Astrocyte (in vitro differentiated cells and primary cell): ENCODE data around the gene CYP27B1.

Experiments
- EZH2 ChIP-seq: IDR thresholded peaks from 2 replicates; pipeline ENCODE4 v1.6.1; 2012; ENCODE audit warnings: mild to moderate bottlenecking, low read length, inconsistent platforms; ENCODE audit not compliant: insufficient read depth
- TF ChIP-seq, protein P1 (sequence below): IDR thresholded peaks from 2 replicates; pipeline ENCODE4 v1.5.1; 2011; ENCODE audit warnings: low read depth, mild to moderate bottlenecking, inconsistent platforms, low read length, moderate library complexity; ENCODE audit not compliant: insufficient read depth

DNA sequence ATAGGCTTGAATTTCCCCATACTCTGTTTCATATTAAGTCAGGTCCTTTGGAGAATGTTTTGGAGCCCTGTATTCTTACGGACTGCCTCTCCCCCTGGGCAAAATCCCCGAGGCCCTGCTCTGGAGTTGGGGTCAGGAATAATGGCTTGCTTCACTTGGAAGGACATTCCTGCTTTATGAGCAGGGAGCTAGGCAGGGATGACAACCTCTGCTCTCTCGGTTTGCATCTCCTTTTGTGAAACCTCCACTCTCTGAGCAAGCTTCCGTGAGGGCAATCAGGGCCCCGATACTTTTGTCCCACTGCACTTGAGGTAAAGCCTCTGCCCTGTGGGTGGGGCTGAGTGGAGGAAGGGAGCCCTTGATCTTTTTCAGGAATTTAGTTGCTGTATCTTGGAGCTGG is 53.7 kb downstream of the CYP27B1 start:
- no peak for TF ChIP-seq EZH2
- TF ChIP-seq, protein P1, sequence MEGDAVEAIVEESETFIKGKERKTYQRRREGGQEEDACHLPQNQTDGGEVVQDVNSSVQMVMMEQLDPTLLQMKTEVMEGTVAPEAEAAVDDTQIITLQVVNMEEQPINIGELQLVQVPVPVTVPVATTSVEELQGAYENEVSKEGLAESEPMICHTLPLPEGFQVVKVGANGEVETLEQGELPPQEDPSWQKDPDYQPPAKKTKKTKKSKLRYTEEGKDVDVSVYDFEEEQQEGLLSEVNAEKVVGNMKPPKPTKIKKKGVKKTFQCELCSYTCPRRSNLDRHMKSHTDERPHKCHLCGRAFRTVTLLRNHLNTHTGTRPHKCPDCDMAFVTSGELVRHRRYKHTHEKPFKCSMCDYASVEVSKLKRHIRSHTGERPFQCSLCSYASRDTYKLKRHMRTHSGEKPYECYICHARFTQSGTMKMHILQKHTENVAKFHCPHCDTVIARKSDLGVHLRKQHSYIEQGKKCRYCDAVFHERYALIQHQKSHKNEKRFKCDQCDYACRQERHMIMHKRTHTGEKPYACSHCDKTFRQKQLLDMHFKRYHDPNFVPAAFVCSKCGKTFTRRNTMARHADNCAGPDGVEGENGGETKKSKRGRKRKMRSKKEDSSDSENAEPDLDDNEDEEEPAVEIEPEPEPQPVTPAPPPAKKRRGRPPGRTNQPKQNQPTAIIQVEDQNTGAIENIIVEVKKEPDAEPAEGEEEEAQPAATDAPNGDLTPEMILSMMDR = no peak
